Endothelial cell of umbilical vein (primary cell): Measurements from ENCODE around the gene SDHA.

Experiments
- CTCF ChIP-seq, 2 donors: IDR thresholded peaks; 1 replicate in 1 of 2; 2 replicates in 1 of 2; pipeline ENCODE4 v1.5.1; 2011; ENCODE audit warnings: low read length in 2 of 2, mild to moderate bottlenecking in 2 of 2, moderate library complexity in 2 of 2, control low read depth in 1 of 2, inconsistent platforms in 1 of 2, low read depth in 1 of 2; ENCODE audit not compliant: insufficient read depth in 1 of 2; ENCODE audit errors: extremely low read depth in 1 of 2
- EZH2 ChIP-seq: IDR thresholded peaks from 2 replicates; pipeline ENCODE4 v1.6.1; 2012; ENCODE audit warnings: borderline replicate concordance, low read depth, mild to moderate bottlenecking, moderate library complexity, low read length, inconsistent platforms; ENCODE audit not compliant: severe bottlenecking
- JUN ChIP-seq: IDR thresholded peaks from 2 replicates; pipeline ENCODE4 v1.6.1; 2011; ENCODE audit warnings: borderline replicate concordance, low read depth; ENCODE audit not compliant: insufficient read length, insufficient read depth
- POLR2AphosphoS5 ChIP-seq: IDR thresholded peaks from 2 replicates; pipeline ENCODE4 v1.6.1; 2012; ENCODE audit warnings: low read depth, mild to moderate bottlenecking, control low read depth, low read length, moderate library complexity; ENCODE audit not compliant: insufficient read depth

GRCh38 chr5:172841-173251, 45.3 kb upstream of the SDHA start:
- TF ChIP-seq JUN: no peak
- TF ChIP-seq EZH2: no peak
- no peak for TF ChIP-seq CTCF (IDR thresholded peaks at IDR 0.05; ENCODE audit: extremely low read depth in 1 of 2, insufficient read depth in 1 of 2, low read depth in 1 of 2, low read length in 2 of 2)
- TF ChIP-seq POLR2AphosphoS5: no peak
